NCI-H446 (cell line): ENCODE data around the gene METRN.

ENCODE experiments used
- DNase-seq, 2 experiments: peaks; one replicate each; lab custom pipeline; 2025; lab: John Stamatoyannopoulos, UW

The METRN gene

GRCh38 chr16:760065-760464 lies 45.1 kb downstream of the METRN start:
- DNase-seq: no peak

- no peak for DNase-seq
Measured at GRCh38 chr16:760545-761343, 45.8 kb downstream of the METRN start, which contains the start of gene MSLN. Gene MSLN, plus strand, starts transcription at chr16:760734. Its CDS starts 1,947 bp downstream, at chr16:762681.

- no peak for DNase-seq
Measured at GRCh38 chr16:761625-762513, 47.0 kb downstream of the METRN start.

GRCh38 chr16:762595-763268 lies 47.8 kb downstream of the METRN start:
- no peak for DNase-seq

GRCh38 chr16:763369-764183 lies 48.7 kb downstream of the METRN start:
- DNase-seq: no peak

GRCh38 chr16:764184-764750 lies 49.3 kb downstream of the METRN start:
- no peak for DNase-seq

- DNase-seq: no peak
Measured at GRCh38 chr16:764848-765487, 50.0 kb downstream of the METRN start.

GRCh38 chr16:765488-765865 lies 50.6 kb downstream of the METRN start:
- no peak for DNase-seq

GRCh38 chr16:766008-766819 lies 51.3 kb downstream of the METRN start:
- DNase-seq: no peak

GRCh38 chr16:766820-767640 lies 52.1 kb downstream of the METRN start:
- no peak for DNase-seq

- DNase-seq: no peak
Measured at GRCh38 chr16:767743-768235, 52.9 kb downstream of the METRN start.

GRCh38 chr16:768428-768827 lies 53.5 kb downstream of the METRN start:
- DNase-seq: no peak
